ENCODE data around the gene COPZ1.
A peak's percentile ranks its signal among the peaks of the same experiment; 100 is the strongest.

The COPZ1 gene

GRCh38 chr12:54373649-54374561, 49.0 kb downstream of the COPZ1 start:
- intact Hi-C loops (cut with DNase I), result no loop called here
- DNase-seq, result peak in 1 of 10 donors; percentile 63

- intact Hi-C loops (cut with DNase I), result no loop called here
- peak in 1 of 10 donors; percentile 73 for DNase-seq
These were observed 49.8 kb downstream of the COPZ1 start for GRCh38 chr12:54374562-54375258.

- DNase-seq, result peak in 1 of 10 donors; percentile 6
- intact Hi-C loops (cut with DNase I), result no loop called here
These were observed 50.3 kb downstream of the COPZ1 start for GRCh38 chr12:54375259-54375579.

DNA sequence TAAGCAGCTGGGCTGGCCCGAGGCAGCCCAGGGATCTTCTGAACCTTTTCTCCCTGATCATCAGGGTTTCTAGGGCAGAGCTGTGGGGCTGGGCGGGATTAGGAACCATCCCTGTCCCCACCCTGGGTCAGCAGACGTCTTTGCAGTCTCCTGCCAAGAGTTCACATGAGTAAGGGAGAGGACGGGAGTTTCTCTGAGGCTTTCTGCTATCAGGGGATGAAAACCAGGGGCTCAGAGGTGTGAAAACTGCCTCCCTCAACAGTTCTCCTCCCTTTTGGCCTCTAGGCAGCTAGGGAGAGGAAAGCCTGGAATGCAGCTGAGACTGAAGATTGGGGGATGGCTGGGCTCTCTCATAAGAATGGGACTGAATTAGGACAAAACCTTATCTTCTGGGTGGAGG, 51.7 kb downstream of the COPZ1 start:
- peak in 1 of 10 donors; percentile 12 for DNase-seq
- intact Hi-C loops (cut with DNase I), result no loop called here

- intact Hi-C loops (cut with DNase I), result no loop called here
- no peak for DNase-seq
These were observed 52.1 kb downstream of the COPZ1 start for GRCh38 chr12:54377007-54377406.

- DNase-seq, result peak in 1 of 10 donors; percentile 62
- intact Hi-C loops (cut with DNase I), result no loop called here
These were observed 53.0 kb downstream of the COPZ1 start for GRCh38 chr12:54377797-54378515.

DNA sequence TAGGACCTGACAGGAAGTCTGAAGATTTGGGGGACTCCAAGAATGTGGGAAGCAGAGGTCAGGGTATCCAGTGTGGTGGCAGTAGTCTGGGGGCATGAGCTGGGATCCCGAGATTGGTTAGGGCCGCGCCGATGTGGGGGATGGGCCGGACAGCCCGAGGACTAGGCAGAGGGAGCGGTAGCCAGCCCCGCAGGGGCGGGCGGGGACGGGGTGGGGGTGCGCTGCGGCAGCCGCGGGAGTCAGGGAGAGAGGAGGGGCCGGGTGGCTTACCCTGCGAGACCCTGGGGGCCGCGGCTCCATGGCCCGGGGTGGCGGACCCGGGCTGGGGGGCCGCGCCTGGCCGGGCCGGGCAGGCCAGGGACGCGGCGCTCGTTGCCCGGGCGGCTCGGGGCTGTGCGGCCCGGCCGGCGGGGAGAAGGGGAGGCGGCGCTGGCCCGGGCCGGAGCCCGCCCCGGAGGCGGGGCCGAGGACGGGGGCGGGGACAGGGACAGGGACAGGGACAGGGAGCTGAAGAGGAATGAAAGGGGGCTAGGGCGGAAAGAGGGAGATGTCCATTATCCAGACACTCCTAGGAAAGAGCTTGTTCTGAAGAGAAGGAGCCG, 54.0 kb downstream of the COPZ1 start:
- DNase-seq, result peak in 6 of 10 donors; percentile 43 to 93 (median 78)

GRCh38 chr12:54379398-54380201, 54.7 kb downstream of the COPZ1 start:
- DNase-seq, result peak; percentile 78 to 98 (median 93)
- intact Hi-C loops (cut with DNase I), result loop anchor here (1.0 kb wide), 1 partner anchor 9 kb away; no protein-coding TSS in a partner anchor

More for the DNA sequence above, 54.0 kb downstream of the COPZ1 start:
- intact Hi-C loops (cut with DNase I), result loop anchor here (1.0 kb wide), 1 partner anchor 9 kb away; no protein-coding TSS in a partner anchor

- no peak for DNase-seq
- intact Hi-C loops (cut with DNase I), result no loop called here
These were observed 56.2 kb downstream of the COPZ1 start for GRCh38 chr12:54381136-54381535.

- peak in 1 of 10 donors; percentile 48 for DNase-seq
- intact Hi-C loops (cut with DNase I), result no loop called here
These were observed 58.2 kb downstream of the COPZ1 start for GRCh38 chr12:54383041-54383609.

GRCh38 chr12:54384591-54385041, 59.7 kb downstream of the COPZ1 start, which contains the start of gene ZNF385A:
TSS of gene ZNF385A (minus strand) at chr12:54384733. CDS start at chr12:54384514, 219 bp downstream.
- intact Hi-C loops (cut with DNase I), result no loop called here
- peak in 1 of 10 donors; percentile 87 for DNase-seq

GRCh38 chr12:54385251-54385914, 60.5 kb downstream of the COPZ1 start:
- intact Hi-C loops (cut with DNase I), result no loop called here
- peak in 3 of 10 donors; percentile 7 to 80 (median 69) for DNase-seq

DNA sequence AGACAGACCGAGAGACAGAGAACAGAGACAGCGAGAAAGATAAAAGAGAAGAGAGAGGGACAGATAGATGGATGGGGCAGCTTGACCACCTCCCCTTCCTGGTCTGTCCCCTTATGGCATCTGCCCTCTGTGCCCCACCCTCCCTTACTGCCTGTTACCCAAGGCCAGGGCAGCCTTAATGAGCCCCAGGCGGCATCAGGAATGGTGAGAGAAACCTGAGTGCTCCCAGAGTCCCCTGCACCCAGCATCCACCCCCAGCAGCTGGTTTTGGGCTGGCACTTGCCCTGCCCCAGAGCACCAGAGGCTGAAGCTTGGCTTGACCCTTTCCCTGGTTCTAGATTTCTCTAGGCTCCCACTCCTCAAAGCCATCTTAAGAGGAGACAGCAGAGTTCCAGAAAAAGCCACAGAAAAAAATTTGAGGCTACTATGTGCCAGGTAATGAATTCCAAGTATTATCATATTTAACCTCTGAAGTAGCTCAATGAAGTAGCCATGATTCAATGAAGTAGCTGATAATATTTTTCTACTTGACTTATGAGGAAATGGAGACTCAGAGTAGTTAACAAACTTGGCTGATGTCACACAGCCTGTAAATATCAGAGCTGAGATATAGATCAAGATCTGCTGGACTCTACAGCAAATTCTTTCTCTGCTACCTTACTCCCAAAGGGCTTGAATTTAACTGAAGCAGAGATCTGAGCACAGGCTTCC, 61.6 kb downstream of the COPZ1 start:
- intact Hi-C loops (cut with DNase I), result no loop called here
- peak in 2 of 10 donors; percentile 52 to 62 for DNase-seq

DNA sequence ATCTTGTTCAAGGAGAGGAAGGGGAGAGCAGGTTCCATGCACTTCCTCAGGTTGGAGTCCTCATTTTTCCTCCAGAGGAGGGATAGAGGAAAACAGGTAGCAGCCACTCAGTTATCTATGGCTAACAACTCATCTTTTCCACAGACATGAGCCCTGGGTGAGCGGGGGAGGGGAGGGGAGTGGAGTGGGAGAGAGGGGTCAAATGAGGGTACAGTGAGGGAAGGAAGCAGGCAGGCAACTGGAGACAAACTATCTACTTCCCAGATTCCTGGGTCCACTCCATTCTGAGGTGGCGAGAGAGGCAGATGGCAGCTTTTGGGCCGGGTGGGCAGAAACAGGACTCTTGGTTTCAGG, 62.2 kb downstream of the COPZ1 start:
- DNase-seq, result peak in 1 of 10 donors; percentile 70
- intact Hi-C loops (cut with DNase I), result no loop called here

DNA sequence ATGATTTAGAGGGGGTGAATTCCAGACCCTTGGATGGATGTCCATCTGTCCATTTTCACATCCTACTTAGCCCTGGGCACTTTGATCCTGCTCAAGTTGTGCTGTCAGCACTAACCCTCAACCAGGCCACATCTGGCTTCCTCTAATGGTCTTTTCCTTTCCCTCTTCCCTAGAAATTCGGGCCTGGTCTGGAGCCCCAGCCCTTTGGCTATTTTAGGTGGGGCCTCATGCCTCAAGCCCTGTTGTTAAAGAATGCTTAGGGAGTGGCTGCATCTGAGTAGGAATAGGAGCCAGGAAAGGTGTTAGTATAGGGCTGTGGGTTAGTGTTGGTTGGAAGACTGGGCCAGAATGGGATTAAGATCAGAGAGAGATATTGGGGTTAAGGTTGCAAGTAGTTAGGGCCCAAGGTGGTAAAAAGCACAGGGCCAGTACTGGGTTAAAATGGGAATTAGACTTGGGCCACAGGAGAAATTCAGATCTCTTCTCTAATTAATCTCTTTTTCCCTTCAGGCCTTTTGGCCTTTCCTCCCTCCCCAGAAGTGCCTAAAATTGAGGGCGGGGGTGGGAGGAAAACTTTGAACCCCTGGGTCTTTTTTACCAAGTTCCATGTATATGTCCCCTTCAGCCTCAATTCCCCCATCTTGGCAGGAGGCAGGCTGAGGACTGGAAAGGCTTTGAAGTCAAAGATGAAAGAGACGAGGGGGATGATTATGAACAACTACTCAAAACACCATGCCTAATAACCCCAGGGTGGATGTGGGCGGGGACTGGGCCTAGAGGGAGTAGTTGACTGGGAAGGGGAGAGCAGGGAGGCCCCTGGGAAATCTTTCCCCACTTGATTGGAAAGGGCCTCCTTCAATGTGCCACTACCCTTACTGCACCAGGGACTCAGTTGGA, 63.6 kb downstream of the COPZ1 start:
- DNase-seq, result peak in 1 of 10 donors; percentile 28

GRCh38 chr12:54389134-54389508, 64.2 kb downstream of the COPZ1 start:
- intact Hi-C loops (cut with DNase I), result no loop called here
- DNase-seq, result peak in 1 of 10 donors; percentile 24

More for the DNA sequence above, 63.6 kb downstream of the COPZ1 start:
- intact Hi-C loops (cut with DNase I), result no loop called here

All from posterior cingulate gyrus (tissue), 11 donors.